ENCODE measurements around the gene LRRC8A. TPM values are rescaled to one million over a fixed set of nuclear protein-coding genes. Genes with fewer than 3 reads are reported as not detected.
"Not testable (repeated sequence)": the region's sequence is repeated elsewhere in the genome, so short reads cannot be mapped to it uniquely, and the experiment has no call there.

LRRC8A gene
- total RNA-seq, 2 experiments from 2014 or later = 35.0 to 35.8 TPM

- Mint-ChIP-seq H3K9me3 (no peaks in the 10 kb centered on the region), H3K27me3 (no peaks in the 10 kb centered on the region), H3K4me1 (ENCODE audit: low read depth) (peaks cover 8% of the 10 kb centered on the region), H3K27ac (no peak overlapping the region), H3K36me3 (ENCODE audit: low read depth) (no peaks in the 10 kb centered on the region), H3K4me3 (no peak overlapping the region)
- ChIA-PET CTCF (no interaction called here), POLR2A (no interaction called here)
- no peak for DNase-seq
- intact Hi-C loops (cut with DNase I, micrococcal nuclease) = no loop called here
- Histone ChIP-seq H3K4me1 (ENCODE audit: insufficient read depth, low read length) (peaks cover 4% of the 10 kb centered on the region), H3K9me3 (ENCODE audit: control insufficient read depth in 1 of 2, insufficient read depth in 1 of 2, low read length in 2 of 2) (no peaks in the 10 kb centered on the region), H3K27ac (ENCODE audit: low read depth in 1 of 2, low read length in 2 of 2) (no peak overlapping the region), H3K36me3 (ENCODE audit: insufficient read depth, low read length) (peaks cover 14% of the 10 kb centered on the region), H3K4me3 (ENCODE audit: low read length) (no peak overlapping the region), H3K27me3 (ENCODE audit: control insufficient read depth in 1 of 2, insufficient read depth in 2 of 2, low read length in 2 of 2) (no peaks in the 10 kb centered on the region)
- ATAC-seq (ENCODE audit: poor library complexity) = no peak
- TF ChIP-seq CTCF (IDR thresholded peaks at IDR 0.05) = no peak
These were observed 59.2 kb downstream of the LRRC8A start for GRCh38 chr9:128940946-128941755.

- POLR2A ChIA-PET = no interaction called here
- Mint-ChIP-seq H3K27ac (no peak overlapping the region), H3K4me3 (peak overlapping the region; percentile 45), H3K4me1 (ENCODE audit: low read depth) (peaks cover 32% of the 10 kb centered on the region), H3K9me3 (no peaks in the 10 kb centered on the region), H3K27me3 (no peaks in the 10 kb centered on the region), H3K36me3 (ENCODE audit: low read depth) (peaks cover 25% of the 10 kb centered on the region)
- no peak for DNase-seq
- Histone ChIP-seq H3K9me3 (ENCODE audit: control insufficient read depth in 1 of 2, insufficient read depth in 1 of 2, low read length in 2 of 2) (no peaks in the 10 kb centered on the region), H3K27me3 (ENCODE audit: control insufficient read depth in 1 of 2, insufficient read depth in 2 of 2, low read length in 2 of 2) (no peaks in the 10 kb centered on the region), H3K4me1 (ENCODE audit: insufficient read depth, low read length) (peaks cover 24% of the 10 kb centered on the region), H3K4me3 (ENCODE audit: low read length) (no peak overlapping the region), H3K27ac (ENCODE audit: low read depth in 1 of 2, low read length in 2 of 2) (no peak overlapping the region), H3K36me3 (ENCODE audit: insufficient read depth, low read length) (peaks cover 15% of the 10 kb centered on the region)
- ATAC-seq (ENCODE audit: poor library complexity) = no peak
- intact Hi-C loops (cut with DNase I, micrococcal nuclease) = no loop called here
- no peak for TF ChIP-seq CTCF (IDR thresholded peaks at IDR 0.05)
- CTCF ChIA-PET = no interaction called here
These were observed 62.1 kb downstream of the LRRC8A start for GRCh38 chr9:128943832-128944620.

GRCh38 chr9:128944966-128945365 is 63.0 kb downstream of the LRRC8A start:
- CTCF ChIA-PET, POLR2A ChIA-PET: not testable (repeated sequence)

More at GRCh38 chr9:128944966-128945365, 63.0 kb downstream of the LRRC8A start:
- H3K27ac ChIP-seq (ENCODE audit: low read depth in 1 of 2, low read length in 2 of 2); DNase-seq; H3K27me3 Mint-ChIP-seq; H3K27me3 ChIP-seq (ENCODE audit: control insufficient read depth in 1 of 2, insufficient read depth in 2 of 2, low read length in 2 of 2); H3K27ac Mint-ChIP-seq; H3K4me3 ChIP-seq (ENCODE audit: low read length); H3K4me3 Mint-ChIP-seq; H3K9me3 Mint-ChIP-seq; H3K9me3 ChIP-seq (ENCODE audit: control insufficient read depth in 1 of 2, insufficient read depth in 1 of 2, low read length in 2 of 2); ATAC-seq (ENCODE audit: poor library complexity): not testable (repeated sequence)
- intact Hi-C loops (cut with DNase I, micrococcal nuclease) = loop anchor here in 1 of 2 experiments (5.0 kb wide), 1 partner anchor 443 kb away; the partner anchor contains the start of gene GLE1
- Mint-ChIP-seq H3K4me1 (ENCODE audit: low read depth) (peaks cover 32% of the 10 kb centered on the region), H3K36me3 (ENCODE audit: low read depth) (peaks cover 25% of the 10 kb centered on the region)
- Histone ChIP-seq H3K4me1 (ENCODE audit: insufficient read depth, low read length) (peaks cover 24% of the 10 kb centered on the region), H3K36me3 (ENCODE audit: insufficient read depth, low read length) (peaks cover 16% of the 10 kb centered on the region)

Data from CD4-positive, alpha-beta T cell (primary cell).